K562 (cell line): ENCODE results near the gene DOK4. TPM values are rescaled to one million over a fixed set of nuclear protein-coding genes. Genes with fewer than 3 reads are reported as not detected.
A peak's percentile ranks its signal among the peaks of the same experiment; 100 is the strongest.

Source experiments
- ATF7 ChIP-seq: fragments of 450-650 bp; IDR thresholded peaks from 2 replicates; pipeline ENCODE4 v1.7.1; 2014; ENCODE audit warnings: mild to moderate bottlenecking, moderate library complexity
- HNRNPK ChIP-seq: fragments of 200-400 bp; formaldehyde crosslinking; IDR thresholded peaks from one replicate; pipeline ENCODE4 v1.6.1; 2018; ENCODE audit warnings: mild to moderate bottlenecking, low read depth, low read length; ENCODE audit not compliant: poor library complexity, severe bottlenecking
- JUND ChIP-seq, 2 experiments: IDR thresholded peaks; 2 replicates in 1 of 2; 3 replicates in 1 of 2; pipeline ENCODE4 v1.6.1; 2011; ENCODE audit warnings: borderline replicate concordance in 2 of 2, low read depth in 2 of 2, low read length in 2 of 2, improper control_type of control experiment in 1 of 2, missing biosample characterization in 1 of 2, missing genetic modification characterization in 1 of 2, missing genetic modification reagents in 1 of 2
- MLLT1 ChIP-seq, 2 experiments: fragments of 450-650 bp; IDR thresholded peaks; 2 replicates each; pipeline ENCODE4 v1.6.1; 2016
- RBFOX2 ChIP-seq: fragments of 200-400 bp; formaldehyde crosslinking; IDR thresholded peaks from 2 replicates; pipeline ENCODE4 v1.6.1; 2017; ENCODE audit warnings: low read depth, mild to moderate bottlenecking, low read length, moderate library complexity
- ZNF263 ChIP-seq: sonication (generic); formaldehyde crosslinking; IDR thresholded peaks from 2 replicates; pipeline ENCODE4 v1.8.0; 2022; ENCODE audit warnings: mild to moderate bottlenecking, missing genetic modification reagents, borderline replicate concordance
- polyA plus RNA-seq, 8 experiments: library from polyadenylated mRNA; depleted of rRNA in 4 of 8; stranded (reverse) in 5 of 8; unstranded in 3 of 8; fragments of >200 nt; fragmentation: Nextera tagmentation in 2 of 8; fragmentation: Illumina TruSeq in 1 of 8; extraction: Ambion mirVana in 2 of 8; extraction: Trizol in 1 of 8; gene quantifications; 2 replicates each; pipeline versions ENCODE4 v1.2.1 to v1.2.3, GENCODE V29; 2011 to 2014; ENCODE audit warnings: inconsistent platforms in 1 of 8, missing spikeins in 1 of 8
- total RNA-seq, 7 experiments: library from RNA; depleted of rRNA in 6 of 7; stranded (reverse); fragments of >200 nt in 6 of 7; fragmentation: Illumina TruSeq in 2 of 7; extraction: Trizol in 2 of 7; gene quantifications; 2 replicates each; pipeline versions ENCODE4 v1.2.1 to v1.2.3, GENCODE V29; 2011 to 2021; ENCODE audit warnings: low replicate concordance in 1 of 7
- TF ChIP-seq, protein P1 (sequence below): fragments of 450-650 bp; IDR thresholded peaks from 2 replicates; pipeline ENCODE4 v1.6.1; 2016; ENCODE audit warnings: low read depth

Gene DOK4
- total and polyA plus RNA-seq, 9 of the 15 experiments (the other 6 are each of a cell fraction or from before 2014, with no cell fraction given): 0.10 to 14.4 (median 8.3) TPM

DNA sequence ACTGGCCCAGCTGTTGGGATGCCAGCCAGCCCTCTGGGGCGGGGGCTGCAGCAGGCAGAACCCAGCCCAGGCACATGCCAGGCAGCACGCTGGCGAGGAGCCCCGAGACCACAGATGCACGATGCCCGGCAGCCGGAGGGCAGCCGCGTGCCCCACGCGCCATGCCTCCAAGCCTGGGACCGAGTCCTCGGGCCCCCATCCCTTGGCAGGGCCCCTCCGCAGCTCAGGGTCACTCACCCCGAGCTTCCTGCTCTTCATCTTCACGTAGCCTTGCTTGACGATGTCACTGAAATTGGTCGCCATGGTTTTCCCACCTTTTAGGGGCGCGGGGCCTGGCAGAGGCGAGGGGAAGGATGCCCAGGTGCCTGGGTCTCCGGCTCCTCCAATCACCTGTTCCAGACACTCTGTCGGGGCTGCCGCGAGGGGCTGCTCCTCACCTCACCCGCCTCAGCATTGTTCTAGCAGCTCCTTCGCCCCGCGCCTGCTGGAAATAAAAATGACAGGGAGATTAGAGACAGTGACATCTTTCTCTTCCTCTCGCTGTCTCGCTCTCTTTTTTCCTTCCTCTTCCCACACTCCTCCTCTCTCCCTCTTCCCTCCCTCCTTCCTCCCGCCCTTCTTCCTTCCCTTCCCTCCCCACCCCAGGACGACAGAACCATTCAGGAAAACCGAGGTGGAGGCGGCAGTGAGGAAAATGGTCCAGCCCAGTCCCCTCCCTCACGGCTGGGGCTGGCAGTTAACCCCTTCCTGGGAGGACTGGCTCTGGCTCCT, 6.9 kb downstream of the DOK4 start (continued):
- TF ChIP-seq, protein P1, sequence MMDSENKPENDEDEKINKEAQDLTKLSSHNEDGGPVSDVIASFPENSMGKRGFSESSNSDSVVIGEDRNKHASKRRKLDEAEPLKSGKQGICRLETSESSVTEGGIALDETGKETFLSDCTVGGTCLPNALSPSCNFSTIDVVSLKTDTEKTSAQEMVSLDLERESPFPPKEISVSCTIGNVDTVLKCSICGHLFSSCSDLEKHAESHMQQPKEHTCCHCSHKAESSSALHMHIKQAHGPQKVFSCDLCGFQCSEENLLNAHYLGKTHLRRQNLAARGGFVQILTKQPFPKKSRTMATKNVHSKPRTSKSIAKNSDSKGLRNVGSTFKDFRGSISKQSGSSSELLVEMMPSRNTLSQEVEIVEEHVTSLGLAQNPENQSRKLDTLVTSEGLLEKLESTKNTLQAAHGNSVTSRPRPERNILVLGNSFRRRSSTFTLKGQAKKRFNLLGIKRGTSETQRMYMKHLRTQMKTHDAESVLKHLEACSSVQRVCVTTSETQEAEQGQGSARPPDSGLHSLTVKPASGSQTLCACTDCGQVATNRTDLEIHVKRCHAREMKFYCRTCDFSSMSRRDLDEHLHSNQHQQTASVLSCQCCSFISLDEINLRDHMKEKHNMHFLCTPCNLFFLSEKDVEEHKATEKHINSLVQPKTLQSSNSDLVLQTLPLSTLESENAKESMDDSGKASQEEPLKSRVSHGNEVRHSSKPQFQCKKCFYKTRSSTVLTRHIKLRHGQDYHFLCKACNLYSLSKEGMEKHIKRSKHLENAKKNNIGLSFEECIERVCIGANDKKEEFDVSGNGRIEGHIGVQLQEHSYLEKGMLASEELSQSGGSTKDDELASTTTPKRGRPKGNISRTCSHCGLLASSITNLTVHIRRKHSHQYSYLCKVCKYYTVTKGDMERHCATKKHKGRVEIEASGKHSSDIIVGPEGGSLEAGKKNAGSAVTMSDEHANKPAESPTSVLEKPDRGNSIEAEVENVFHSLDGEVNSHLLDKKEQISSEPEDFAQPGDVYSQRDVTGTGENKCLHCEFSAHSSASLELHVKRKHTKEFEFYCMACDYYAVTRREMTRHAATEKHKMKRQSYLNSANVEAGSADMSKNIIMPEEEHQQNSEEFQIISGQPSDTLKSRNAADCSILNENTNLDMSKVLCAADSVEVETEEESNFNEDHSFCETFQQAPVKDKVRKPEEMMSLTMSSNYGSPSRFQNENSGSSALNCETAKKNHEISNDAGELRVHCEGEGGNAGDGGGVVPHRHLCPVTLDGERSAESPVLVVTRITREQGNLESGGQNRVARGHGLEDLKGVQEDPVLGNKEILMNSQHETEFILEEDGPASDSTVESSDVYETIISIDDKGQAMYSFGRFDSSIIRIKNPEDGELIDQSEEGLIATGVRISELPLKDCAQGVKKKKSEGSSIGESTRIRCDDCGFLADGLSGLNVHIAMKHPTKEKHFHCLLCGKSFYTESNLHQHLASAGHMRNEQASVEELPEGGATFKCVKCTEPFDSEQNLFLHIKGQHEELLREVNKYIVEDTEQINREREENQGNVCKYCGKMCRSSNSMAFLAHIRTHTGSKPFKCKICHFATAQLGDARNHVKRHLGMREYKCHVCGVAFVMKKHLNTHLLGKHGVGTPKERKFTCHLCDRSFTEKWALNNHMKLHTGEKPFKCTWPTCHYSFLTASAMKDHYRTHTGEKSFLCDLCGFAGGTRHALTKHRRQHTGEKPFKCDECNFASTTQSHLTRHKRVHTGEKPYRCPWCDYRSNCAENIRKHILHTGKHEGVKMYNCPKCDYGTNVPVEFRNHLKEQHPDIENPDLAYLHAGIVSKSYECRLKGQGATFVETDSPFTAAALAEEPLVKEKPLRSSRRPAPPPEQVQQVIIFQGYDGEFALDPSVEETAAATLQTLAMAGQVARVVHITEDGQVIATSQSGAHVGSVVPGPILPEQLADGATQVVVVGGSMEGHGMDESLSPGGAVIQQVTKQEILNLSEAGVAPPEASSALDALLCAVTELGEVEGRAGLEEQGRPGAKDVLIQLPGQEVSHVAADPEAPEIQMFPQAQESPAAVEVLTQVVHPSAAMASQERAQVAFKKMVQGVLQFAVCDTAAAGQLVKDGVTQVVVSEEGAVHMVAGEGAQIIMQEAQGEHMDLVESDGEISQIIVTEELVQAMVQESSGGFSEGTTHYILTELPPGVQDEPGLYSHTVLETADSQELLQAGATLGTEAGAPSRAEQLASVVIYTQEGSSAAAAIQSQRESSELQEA: no peak
- TF ChIP-seq ATF7 (0 out of 2 replicates have a peak, but pooled peaks have one; percentile 22), MLLT1 (IDR thresholded peaks at IDR 0.05) (0 out of 4 replicates have a peak, but pooled peaks of 1 of the 2 experiments have one; percentile 31), ZNF263 (CRISPR knock-in tag) (peak; percentile 27; the same call in 1 of the 2 replicates), RBFOX2 (peak; percentile 14; the same call in 1 of the 2 replicates), JUND (IDR thresholded peaks at IDR 0.05; ENCODE audit: borderline replicate concordance, low read depth, low read length) (0 out of 2 replicates have a peak, but pooled peaks have one; percentile 21), JUND (tag; IDR thresholded peaks at IDR 0.05; ENCODE audit: borderline replicate concordance, low read depth, low read length) (no peak), HNRNPK (no peak)
